H1 (cell line): Measurements from ENCODE around the gene APBA3. TPM values are rescaled to one million over a fixed set of nuclear protein-coding genes. Genes with fewer than 3 reads are reported as not detected.

ENCODE experiments used
- BRCA1 ChIP-seq: IDR thresholded peaks from 2 replicates; pipeline ENCODE4 v1.6.1; 2012; ENCODE audit warnings: low read depth, low read length, improper control_type of control experiment
- POU5F1 ChIP-seq: IDR thresholded peaks from 2 replicates; pipeline ENCODE4 v1.6.1; 2011; ENCODE audit warnings: low read depth, mild to moderate bottlenecking, low read length, moderate library complexity
- RFX5 ChIP-seq: IDR thresholded peaks from 2 replicates; pipeline ENCODE4 v1.6.1; 2011; ENCODE audit warnings: low read depth, low read length, improper control_type of control experiment, borderline replicate concordance
- YY1 ChIP-seq: IDR thresholded peaks from 2 replicates; pipeline ENCODE4 v1.6.1; 2011; ENCODE audit warnings: low read depth, mild to moderate bottlenecking, low read length
- polyA plus RNA-seq, 7 experiments: library from polyadenylated mRNA; depleted of rRNA in 3 of 7; stranded (reverse) in 5 of 7; unstranded in 2 of 7; fragments of >200 nt in 5 of 7; fragments of 200-250 nt in 2 of 7; gene quantifications; 1 replicate in 5 of 7; 2 replicates in 1 of 7; 4 replicates in 1 of 7; pipeline versions ENCODE4 v1.2.1 to v1.2.3, GENCODE V29; 2011 to 2013; ENCODE audit warnings: missing spikeins in 2 of 7, mixed read lengths in 2 of 7
- total RNA-seq: library from RNA; stranded (reverse); fragmentation: NEBNext Ultra II Directional; extraction: Animal tissue kit (Norgen Biotek cat#: 25700); gene quantifications from 2 replicates; pipeline ENCODE4 v1.2.1, GENCODE V29; 2021
- TF ChIP-seq, protein P1 (sequence below): IDR thresholded peaks from 2 replicates; pipeline ENCODE4 v1.6.1; 2011; ENCODE audit warnings: low read depth, mild to moderate bottlenecking, low read length; ENCODE audit not compliant: insufficient read depth
- TF ChIP-seq, protein P2 (sequence below): fragments of 300-600 bp; sonication (generic); IDR thresholded peaks from 2 replicates; pipeline ENCODE4 v1.7.1; 2012; ENCODE audit warnings: low read length, moderate library complexity, mild to moderate bottlenecking, inconsistent platforms; ENCODE audit not compliant: insufficient replicate concordance
- TF ChIP-seq, protein P3 (sequence below): IDR thresholded peaks from 2 replicates; pipeline ENCODE4 v1.6.1; 2012; ENCODE audit warnings: inconsistent platforms

Gene APBA3
- total and polyA plus RNA-seq, 2 of the 8 experiments (the other 6 are each of a cell fraction or from before 2014, with no cell fraction given): 21.4 to 36.9 TPM

DNA sequence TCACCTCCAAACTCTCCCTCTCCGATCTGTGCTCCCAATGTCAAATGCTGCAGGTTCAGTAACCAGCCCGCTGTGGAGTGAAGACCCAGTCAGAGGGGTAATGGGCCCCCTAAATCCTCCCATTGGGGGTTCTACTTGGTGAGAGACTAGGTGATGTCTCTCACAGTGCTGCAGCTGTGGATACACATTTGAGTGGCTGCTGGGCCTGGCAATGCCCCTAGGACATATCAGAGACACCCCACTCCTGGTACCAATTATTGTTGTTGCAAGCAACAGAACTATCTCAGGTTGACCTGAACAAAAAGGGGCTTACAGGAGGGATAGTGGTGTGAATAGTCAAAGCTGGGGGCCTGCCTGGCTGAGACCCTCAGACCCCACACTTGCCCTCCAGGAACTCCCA is 20.1 kb upstream of the APBA3 start (continued):
- TF ChIP-seq YY1: no peak
- TF ChIP-seq, protein P1, sequence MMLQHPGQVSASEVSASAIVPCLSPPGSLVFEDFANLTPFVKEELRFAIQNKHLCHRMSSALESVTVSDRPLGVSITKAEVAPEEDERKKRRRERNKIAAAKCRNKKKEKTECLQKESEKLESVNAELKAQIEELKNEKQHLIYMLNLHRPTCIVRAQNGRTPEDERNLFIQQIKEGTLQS: no peak
- TF ChIP-seq POU5F1: no peak
- TF ChIP-seq RFX5: no peak
- TF ChIP-seq, protein P2, sequence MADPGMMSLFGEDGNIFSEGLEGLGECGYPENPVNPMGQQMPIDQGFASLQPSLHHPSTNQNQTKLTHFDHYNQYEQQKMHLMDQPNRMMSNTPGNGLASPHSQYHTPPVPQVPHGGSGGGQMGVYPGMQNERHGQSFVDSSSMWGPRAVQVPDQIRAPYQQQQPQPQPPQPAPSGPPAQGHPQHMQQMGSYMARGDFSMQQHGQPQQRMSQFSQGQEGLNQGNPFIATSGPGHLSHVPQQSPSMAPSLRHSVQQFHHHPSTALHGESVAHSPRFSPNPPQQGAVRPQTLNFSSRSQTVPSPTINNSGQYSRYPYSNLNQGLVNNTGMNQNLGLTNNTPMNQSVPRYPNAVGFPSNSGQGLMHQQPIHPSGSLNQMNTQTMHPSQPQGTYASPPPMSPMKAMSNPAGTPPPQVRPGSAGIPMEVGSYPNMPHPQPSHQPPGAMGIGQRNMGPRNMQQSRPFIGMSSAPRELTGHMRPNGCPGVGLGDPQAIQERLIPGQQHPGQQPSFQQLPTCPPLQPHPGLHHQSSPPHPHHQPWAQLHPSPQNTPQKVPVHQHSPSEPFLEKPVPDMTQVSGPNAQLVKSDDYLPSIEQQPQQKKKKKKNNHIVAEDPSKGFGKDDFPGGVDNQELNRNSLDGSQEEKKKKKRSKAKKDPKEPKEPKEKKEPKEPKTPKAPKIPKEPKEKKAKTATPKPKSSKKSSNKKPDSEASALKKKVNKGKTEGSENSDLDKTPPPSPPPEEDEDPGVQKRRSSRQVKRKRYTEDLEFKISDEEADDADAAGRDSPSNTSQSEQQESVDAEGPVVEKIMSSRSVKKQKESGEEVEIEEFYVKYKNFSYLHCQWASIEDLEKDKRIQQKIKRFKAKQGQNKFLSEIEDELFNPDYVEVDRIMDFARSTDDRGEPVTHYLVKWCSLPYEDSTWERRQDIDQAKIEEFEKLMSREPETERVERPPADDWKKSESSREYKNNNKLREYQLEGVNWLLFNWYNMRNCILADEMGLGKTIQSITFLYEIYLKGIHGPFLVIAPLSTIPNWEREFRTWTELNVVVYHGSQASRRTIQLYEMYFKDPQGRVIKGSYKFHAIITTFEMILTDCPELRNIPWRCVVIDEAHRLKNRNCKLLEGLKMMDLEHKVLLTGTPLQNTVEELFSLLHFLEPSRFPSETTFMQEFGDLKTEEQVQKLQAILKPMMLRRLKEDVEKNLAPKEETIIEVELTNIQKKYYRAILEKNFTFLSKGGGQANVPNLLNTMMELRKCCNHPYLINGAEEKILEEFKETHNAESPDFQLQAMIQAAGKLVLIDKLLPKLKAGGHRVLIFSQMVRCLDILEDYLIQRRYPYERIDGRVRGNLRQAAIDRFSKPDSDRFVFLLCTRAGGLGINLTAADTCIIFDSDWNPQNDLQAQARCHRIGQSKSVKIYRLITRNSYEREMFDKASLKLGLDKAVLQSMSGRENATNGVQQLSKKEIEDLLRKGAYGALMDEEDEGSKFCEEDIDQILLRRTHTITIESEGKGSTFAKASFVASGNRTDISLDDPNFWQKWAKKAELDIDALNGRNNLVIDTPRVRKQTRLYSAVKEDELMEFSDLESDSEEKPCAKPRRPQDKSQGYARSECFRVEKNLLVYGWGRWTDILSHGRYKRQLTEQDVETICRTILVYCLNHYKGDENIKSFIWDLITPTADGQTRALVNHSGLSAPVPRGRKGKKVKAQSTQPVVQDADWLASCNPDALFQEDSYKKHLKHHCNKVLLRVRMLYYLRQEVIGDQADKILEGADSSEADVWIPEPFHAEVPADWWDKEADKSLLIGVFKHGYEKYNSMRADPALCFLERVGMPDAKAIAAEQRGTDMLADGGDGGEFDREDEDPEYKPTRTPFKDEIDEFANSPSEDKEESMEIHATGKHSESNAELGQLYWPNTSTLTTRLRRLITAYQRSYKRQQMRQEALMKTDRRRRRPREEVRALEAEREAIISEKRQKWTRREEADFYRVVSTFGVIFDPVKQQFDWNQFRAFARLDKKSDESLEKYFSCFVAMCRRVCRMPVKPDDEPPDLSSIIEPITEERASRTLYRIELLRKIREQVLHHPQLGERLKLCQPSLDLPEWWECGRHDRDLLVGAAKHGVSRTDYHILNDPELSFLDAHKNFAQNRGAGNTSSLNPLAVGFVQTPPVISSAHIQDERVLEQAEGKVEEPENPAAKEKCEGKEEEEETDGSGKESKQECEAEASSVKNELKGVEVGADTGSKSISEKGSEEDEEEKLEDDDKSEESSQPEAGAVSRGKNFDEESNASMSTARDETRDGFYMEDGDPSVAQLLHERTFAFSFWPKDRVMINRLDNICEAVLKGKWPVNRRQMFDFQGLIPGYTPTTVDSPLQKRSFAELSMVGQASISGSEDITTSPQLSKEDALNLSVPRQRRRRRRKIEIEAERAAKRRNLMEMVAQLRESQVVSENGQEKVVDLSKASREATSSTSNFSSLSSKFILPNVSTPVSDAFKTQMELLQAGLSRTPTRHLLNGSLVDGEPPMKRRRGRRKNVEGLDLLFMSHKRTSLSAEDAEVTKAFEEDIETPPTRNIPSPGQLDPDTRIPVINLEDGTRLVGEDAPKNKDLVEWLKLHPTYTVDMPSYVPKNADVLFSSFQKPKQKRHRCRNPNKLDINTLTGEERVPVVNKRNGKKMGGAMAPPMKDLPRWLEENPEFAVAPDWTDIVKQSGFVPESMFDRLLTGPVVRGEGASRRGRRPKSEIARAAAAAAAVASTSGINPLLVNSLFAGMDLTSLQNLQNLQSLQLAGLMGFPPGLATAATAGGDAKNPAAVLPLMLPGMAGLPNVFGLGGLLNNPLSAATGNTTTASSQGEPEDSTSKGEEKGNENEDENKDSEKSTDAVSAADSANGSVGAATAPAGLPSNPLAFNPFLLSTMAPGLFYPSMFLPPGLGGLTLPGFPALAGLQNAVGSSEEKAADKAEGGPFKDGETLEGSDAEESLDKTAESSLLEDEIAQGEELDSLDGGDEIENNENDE: no peak
- TF ChIP-seq, protein P3, sequence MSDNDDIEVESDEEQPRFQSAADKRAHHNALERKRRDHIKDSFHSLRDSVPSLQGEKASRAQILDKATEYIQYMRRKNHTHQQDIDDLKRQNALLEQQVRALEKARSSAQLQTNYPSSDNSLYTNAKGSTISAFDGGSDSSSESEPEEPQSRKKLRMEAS: no peak
- TF ChIP-seq BRCA1: no peak
- TF ChIP-seq, all 59 proteins: peak for 0
